B cell (primary cell): Measurements from ENCODE around the gene ZMYM2. TPM values are rescaled to one million over a fixed set of nuclear protein-coding genes. Genes with fewer than 3 reads are reported as not detected.
A peak's percentile ranks its signal among the peaks of the same experiment; 100 is the strongest.

Source experiments
- ATAC-seq: fragments of 200-7000 bp; cut with Tn5 transposase; one replicate; pipeline ENCODE4 v1.10.0; 2021; ENCODE audit warnings: low read depth, mild to moderate bottlenecking, moderate number of reproducible peaks, moderate library complexity
- CTCF ChIA-PET: fragments of 350-600 bp; sonication (Branson Sonifier 250); formaldehyde crosslinking; loops from one replicate; lab custom pipeline; 2021; ENCODE audit warnings: antibody characterized with exemption, inconsistent platforms; lab: Charles Lee
- POLR2A ChIA-PET: fragments of 350-600 bp; sonication (Branson Sonifier 250); formaldehyde crosslinking; loops from one replicate; lab custom pipeline; 2021; ENCODE audit warnings: antibody characterized with exemption; lab: Charles Lee
- DNase-seq: peaks from one replicate; pipeline ENCODE4 v3.0.0; 2013
- H2AFZ ChIP-seq: 2 replicates; pipeline ENCODE4 v1.6.1; 2012; ENCODE audit warnings: mild to moderate bottlenecking, low read depth, low read length; ENCODE audit not compliant: insufficient read depth, poor library complexity, severe bottlenecking
- H3K27ac ChIP-seq, 2 donors: 1 replicate in 1 of 2; 2 replicates in 1 of 2; pipeline ENCODE4 v1.5.1; 2012 to 2013; ENCODE audit warnings: low read length in 2 of 2, mild to moderate bottlenecking in 2 of 2, moderate library complexity in 1 of 2
- H3K27me3 ChIP-seq, 4 experiments: fragments of 200-600 bp in 1 of 4; sonication (generic) in 1 of 4; replicated peaks in 1 of 4; 1 replicate in 2 of 4; 2 replicates in 2 of 4; pipeline versions ENCODE4 v1.6.1 to v1.7.0; 2013 to 2016; ENCODE audit warnings: low read length in 3 of 4, mild to moderate bottlenecking in 2 of 4, mixed read lengths in 1 of 4, moderate library complexity in 1 of 4; ENCODE audit not compliant: insufficient read depth in 4 of 4, control insufficient read depth in 3 of 4; ENCODE audit errors: control extremely low read depth in 1 of 4
- H3K36me3 ChIP-seq, 2 experiments: replicated peaks in 1 of 2; 1 replicate in 1 of 2; 2 replicates in 1 of 2; pipeline versions ENCODE4 v1.6.1 to v1.7.1; 2013; ENCODE audit warnings: low read length in 1 of 2; ENCODE audit not compliant: insufficient read depth in 2 of 2, control insufficient read depth in 1 of 2; ENCODE audit errors: control extremely low read depth in 1 of 2, extremely low read depth in 1 of 2
- H3K4me1 ChIP-seq, 2 donors: fragments of 200-600 bp in 1 of 2; sonication (generic) in 1 of 2; 1 replicate in 1 of 2; 2 replicates in 1 of 2; pipeline versions ENCODE4 v1.5.1 to v1.6.1; 2013 to 2017; ENCODE audit warnings: low read length in 2 of 2; ENCODE audit not compliant: control insufficient read depth in 2 of 2, insufficient read depth in 2 of 2
- H3K4me2 ChIP-seq: replicated peaks from 2 replicates; pipeline ENCODE3; 2012; ENCODE audit warnings: mild to moderate bottlenecking, low read depth, low read length; ENCODE audit not compliant: poor library complexity, severe bottlenecking
- H3K4me3 ChIP-seq, 5 experiments: fragments of 200-600 bp in 1 of 5; sonication (generic) in 1 of 5; 1 replicate in 3 of 5; 2 replicates in 2 of 5; pipeline versions ENCODE4 v1.5.1 to v1.7.0; 2011 to 2016; ENCODE audit warnings: low read length in 4 of 5, mild to moderate bottlenecking in 4 of 5, low read depth in 2 of 5, control low read depth in 1 of 5, moderate library complexity in 1 of 5; ENCODE audit not compliant: insufficient read depth in 1 of 5; ENCODE audit errors: control extremely low read depth in 1 of 5, extremely low read depth in 1 of 5
- H3K79me2 ChIP-seq: fragments of 200-600 bp; sonication (generic); one replicate; pipeline ENCODE4 v1.6.0; 2016; ENCODE audit warnings: low read length; ENCODE audit not compliant: control insufficient read depth, insufficient read depth
- H3K9ac ChIP-seq: fragments of 200-600 bp; sonication (generic); 2 replicates; pipeline ENCODE4 v1.6.1; 2017; ENCODE audit warnings: mild to moderate bottlenecking, low read length, moderate library complexity
- H3K9me3 ChIP-seq, 3 donors: one replicate each; pipeline versions ENCODE4 v1.6.1 to v1.7.1; 2013; ENCODE audit warnings: low read length in 2 of 3; ENCODE audit not compliant: control insufficient read depth in 2 of 3, insufficient read depth in 1 of 3; ENCODE audit errors: control extremely low read depth in 1 of 3
- H4K20me1 ChIP-seq: 2 replicates; pipeline ENCODE4 v1.6.0; 2012; ENCODE audit warnings: mild to moderate bottlenecking, low read length; ENCODE audit not compliant: insufficient read depth, control insufficient read depth, poor library complexity, severe bottlenecking
- H3K27ac Mint-ChIP-seq: one replicate; pipeline ENCODE4 v1.8.0; 2021; ENCODE audit warnings: mixed read lengths
- H3K27me3 Mint-ChIP-seq: one replicate; pipeline ENCODE4 v1.8.0; 2021; ENCODE audit warnings: mixed read lengths
- H3K4me1 Mint-ChIP-seq: one replicate; pipeline ENCODE4 v1.8.0; 2021; ENCODE audit warnings: mixed read lengths
- H3K4me3 Mint-ChIP-seq: one replicate; pipeline ENCODE4 v1.8.0; 2021; ENCODE audit warnings: mixed read lengths
- H3K9me3 Mint-ChIP-seq: one replicate; pipeline ENCODE4 v1.8.0; 2022; ENCODE audit warnings: mixed read lengths; ENCODE audit not compliant: insufficient read depth
- CTCF ChIP-seq: fragments of 200-600 bp; IDR thresholded peaks from one replicate; pipeline ENCODE4 v1.8.0; 2022; ENCODE audit warnings: antibody characterized with exemption, mild to moderate bottlenecking
- EZH2 ChIP-seq: IDR thresholded peaks from 2 replicates; pipeline ENCODE4 v1.6.1; 2012; ENCODE audit warnings: borderline replicate concordance, low read depth, mild to moderate bottlenecking, moderate library complexity, low read length; ENCODE audit not compliant: insufficient read depth, poor library complexity, severe bottlenecking
- WGBS: methylation state at CpG from one replicate; pipeline ENCODE4 v1.1.5; 2013; ENCODE audit warnings: missing lambda C conversion rate; ENCODE audit not compliant: insufficient coverage; 5-methylcytosine and 5-hydroxymethylcytosine counted together
- intact Hi-C: fragments of 100-400 bp; cut with micrococcal nuclease; formaldehyde crosslinking; loops from one replicate; pipeline ENCODE4 v1.10.0; 2022
- polyA plus RNA-seq: library from polyadenylated mRNA; depleted of rRNA; stranded (reverse); fragments of >200 nt; gene quantifications from 2 replicates; pipeline ENCODE4 v1.2.3, GENCODE V29; 2012
- total RNA-seq, 2 donors: library from RNA; stranded (reverse); fragments of 120-200 nt in 1 of 2; gene quantifications; 1 replicate in 1 of 2; 2 replicates in 1 of 2; pipeline versions ENCODE4 v1.2.3 to v1.2.4, GENCODE V29; 2013 to 2022

Gene ZMYM2
- total and polyA plus RNA-seq, 2 donors (not counting 1 experiment from before 2014, with no cell fraction given) = 21.7 to 131 TPM

- Histone ChIP-seq H3K27ac (peak overlapping the region in 1 of 2 donors; percentile 30), H3K4me2 (peak overlapping the region; percentile 97), H3K79me2 (no peaks in the 10 kb centered on the region), H3K9me3 (no peaks in the 10 kb centered on the region), H3K27me3 (peaks cover 0 to 14% (median 1%) of the 10 kb centered on the region in 4 experiments), H3K4me1 (peaks cover 14 to 23% of the 10 kb centered on the region in 2 donors), H3K4me3 (peak overlapping the region in 4 of 5 experiments; percentile 46 to 70 (median 58)), H3K36me3 (no peaks in the 10 kb centered on the region), H4K20me1 (no peaks in the 10 kb centered on the region), H2AFZ (peak overlapping the region; percentile 67), H3K9ac (peak overlapping the region; percentile 59)
- ATAC-seq = no peak
- intact Hi-C loops = no loop called here
- no peak overlapping the region for H3K27ac Mint-ChIP-seq
- H3K9me3 Mint-ChIP-seq = no peaks in the 10 kb centered on the region
- H3K27me3 Mint-ChIP-seq = peaks cover 33% of the 10 kb centered on the region
- WGBS = no CpG with 5 or more reads among the region's 7 CpGs
- POLR2A ChIA-PET = no interaction called here
- CTCF ChIA-PET = interaction anchor here (0.6 kb wide), 1 partner anchor 817 kb away, joined by 3 read pairs; no protein-coding TSS in a partner anchor
- peaks cover 10% of the 10 kb centered on the region for H3K4me1 Mint-ChIP-seq
- no peak for DNase-seq
- peak overlapping the region; percentile 66 for H3K4me3 Mint-ChIP-seq
- TF ChIP-seq CTCF (no peak), EZH2 (no peak)
Measured at GRCh38 chr13:20121159-20121525, 162.6 kb downstream of the ZMYM2 start.

DNA sequence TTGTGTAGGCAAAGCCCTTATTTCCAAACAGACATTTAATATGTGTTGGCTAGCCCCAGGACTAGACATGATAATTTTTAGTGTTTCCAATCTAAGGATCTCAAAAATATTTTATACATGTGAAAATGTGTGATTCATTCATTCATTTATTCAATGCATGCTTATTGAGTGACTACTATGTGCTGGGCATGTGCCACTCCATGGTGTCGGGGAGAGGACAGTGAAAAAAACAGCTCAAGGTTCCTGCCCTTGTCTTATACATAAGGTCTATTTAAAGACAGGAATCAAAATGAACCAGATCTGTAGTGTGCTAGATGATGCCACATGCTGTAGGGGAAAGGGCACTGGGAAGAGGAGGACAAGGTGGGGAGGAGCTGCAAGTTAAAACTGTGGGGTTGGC is 165.8 kb downstream of the ZMYM2 start:
- Mint-ChIP-seq H3K27me3 (peaks cover 29% of the 10 kb centered on the region), H3K27ac (no peak overlapping the region), H3K4me3 (no peak overlapping the region), H3K4me1 (peaks cover 13% of the 10 kb centered on the region), H3K9me3 (no peaks in the 10 kb centered on the region)
- Histone ChIP-seq H3K9me3 (peaks cover 0 to 10% (median 0%) of the 10 kb centered on the region in 3 donors), H2AFZ (no peak overlapping the region), H3K27ac (no peak overlapping the region), H3K36me3 (no peaks in the 10 kb centered on the region), H3K4me3 (no peak overlapping the region), H3K9ac (no peak overlapping the region), H3K4me1 (peaks cover 32 to 37% of the 10 kb centered on the region in 2 donors), H3K79me2 (no peaks in the 10 kb centered on the region), H3K4me2 (no peak overlapping the region), H4K20me1 (no peaks in the 10 kb centered on the region), H3K27me3 (peaks cover 0 to 36% (median 17%) of the 10 kb centered on the region in 4 experiments)
- ChIA-PET POLR2A (no interaction called here), CTCF (no interaction called here)
- TF ChIP-seq CTCF (no peak), EZH2 (no peak)
- ATAC-seq (no peak), DNase-seq (no peak)
- WGBS = no CpG with 5 or more reads among the region's 1 CpG
- intact Hi-C loops = no loop called here
